Endometrial microvascular endothelial cells (primary cell): ENCODE data around the gene EPB42. TPM values are rescaled to one million over a fixed set of nuclear protein-coding genes. Genes with fewer than 3 reads are reported as not detected.

Source experiments
- in situ Hi-C: cut with HindIII; loops from 2 replicates; pipeline ENCODE4 v1.10.0; 2017; ENCODE audit warnings: low sequenced_read_pairs, low pct_unique_long_range_greater_than_20kb; ENCODE audit errors: inconsistent ontology term
- total RNA-seq: library from RNA; depleted of rRNA; stranded (reverse); fragments of >200 nt; gene quantifications from one replicate; pipeline ENCODE4 v1.2.3, GENCODE V29; 2015; ENCODE audit errors: inconsistent ontology term

EPB42 gene
- not detected for total RNA-seq

DNA sequence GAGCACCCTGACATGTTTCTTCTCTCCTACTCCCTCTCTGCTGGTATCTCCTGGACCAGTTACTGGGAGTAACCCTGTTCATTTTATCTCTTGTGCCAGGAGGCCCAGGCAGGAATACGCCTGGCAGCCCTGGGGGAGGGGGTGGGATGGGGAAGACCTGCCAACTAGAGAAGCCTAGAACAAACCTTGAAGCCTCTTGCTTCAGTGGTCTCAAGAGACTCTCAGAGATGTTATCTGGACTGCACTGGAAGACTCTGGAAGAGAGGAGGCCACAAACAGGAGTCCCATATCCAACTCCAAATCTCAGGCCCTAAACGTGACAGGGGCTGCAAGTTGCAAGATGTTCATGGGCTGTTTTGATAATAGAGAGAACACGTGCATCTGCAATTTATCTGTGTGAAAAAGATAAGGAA is at the start of gene EPB42:
Gene EPB42, minus strand, starts transcription at position 28 of the 413 bp plus-strand sequence. CDS start 193 bp downstream, outside the sequence.
- in situ Hi-C loops: no loop called here

DNA sequence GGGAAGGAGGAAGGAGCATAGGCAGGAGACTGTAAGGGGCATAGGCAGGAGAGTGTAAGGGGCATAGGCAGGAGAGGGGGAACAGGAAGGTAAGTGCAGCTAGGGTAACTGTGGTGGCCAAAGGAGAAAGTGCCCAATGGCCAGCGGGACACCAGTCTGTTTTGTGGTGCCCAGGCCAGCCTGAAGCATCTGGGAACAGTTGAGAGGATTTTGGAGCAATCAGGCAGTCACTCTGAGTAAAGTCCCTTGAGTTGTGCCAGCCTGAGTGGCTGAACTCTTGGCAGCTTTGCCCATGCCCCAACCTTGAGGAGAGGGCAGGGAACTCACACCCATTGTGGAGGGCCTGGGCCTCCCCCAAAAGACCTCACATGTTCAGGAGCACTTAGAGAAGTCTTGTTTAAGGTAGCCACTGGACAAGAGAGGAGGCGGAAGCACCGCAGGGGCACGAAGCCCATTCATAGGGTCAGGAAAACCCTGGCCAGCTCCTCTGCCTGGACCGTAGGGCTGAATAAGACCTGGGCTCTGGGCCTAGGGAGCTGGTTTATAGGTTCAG is 49.4 kb upstream of the EPB42 start:
- in situ Hi-C loops: no loop called here

DNA sequence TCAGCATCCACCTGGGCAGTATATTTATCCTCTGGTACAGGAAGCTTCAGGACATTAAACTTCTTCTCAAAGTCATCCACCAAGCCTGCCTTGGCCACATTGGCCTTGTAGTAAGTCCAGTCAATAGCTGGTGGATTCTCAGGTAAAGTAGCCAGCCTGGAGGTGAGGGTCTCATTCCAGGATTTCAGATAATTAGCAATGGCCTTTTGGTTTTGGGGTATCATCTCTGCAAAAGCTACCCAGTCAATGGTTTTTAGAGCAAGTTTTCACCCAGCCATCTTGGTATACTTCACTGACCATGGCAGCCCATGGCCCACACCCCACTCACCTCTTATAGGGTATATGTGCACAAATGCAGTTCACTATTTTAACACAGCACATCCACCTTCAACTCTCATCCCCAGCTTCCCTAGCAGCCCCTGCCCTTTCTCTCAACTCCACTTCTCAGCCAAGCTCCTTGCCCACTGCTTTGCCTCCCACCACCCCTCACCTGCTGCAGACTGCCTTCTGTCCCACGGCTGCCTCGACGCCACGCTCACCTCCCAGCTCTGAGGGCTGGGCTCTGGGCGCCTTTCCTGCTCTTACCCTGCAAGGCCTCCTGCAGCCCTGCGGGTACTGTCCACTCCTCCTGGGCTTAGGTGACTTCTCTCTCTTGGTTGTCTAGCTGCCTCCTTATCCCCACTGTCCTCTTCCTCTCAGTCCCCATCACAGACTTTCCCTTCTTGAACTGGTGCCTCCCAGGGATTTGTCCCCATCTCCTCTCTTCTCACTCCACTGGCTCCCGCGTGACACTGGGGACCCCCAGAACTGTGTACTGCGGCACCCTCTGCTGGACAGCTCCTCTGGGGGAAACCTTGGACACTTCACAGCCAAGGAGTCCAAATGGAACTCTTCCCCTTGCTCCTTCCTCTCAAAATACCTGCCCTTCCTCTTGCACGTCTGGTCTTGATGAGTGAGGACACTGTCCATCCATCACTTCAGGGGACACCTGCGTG is 47.6 kb upstream of the EPB42 start:
- in situ Hi-C loops: no loop called here

DNA sequence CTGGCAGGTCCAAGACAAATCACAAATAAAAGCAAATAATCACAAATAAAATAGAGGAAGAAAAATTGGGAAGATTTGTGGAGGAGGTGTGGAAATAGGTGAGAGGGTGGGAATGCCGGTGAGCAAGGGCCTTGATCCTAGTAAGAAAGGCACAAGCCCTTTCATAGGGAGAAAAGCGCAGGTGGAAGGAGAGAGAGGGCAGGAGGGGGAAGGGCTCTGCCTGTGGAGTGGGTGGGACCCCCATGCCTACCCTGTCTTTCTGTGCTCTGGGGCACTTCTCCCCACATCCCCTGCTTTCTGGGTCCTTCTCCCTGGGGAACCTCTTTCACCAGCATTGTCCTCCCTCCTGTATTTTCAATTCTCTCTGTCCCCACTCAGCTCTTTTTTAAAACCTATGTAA is 46.6 kb upstream of the EPB42 start:
- in situ Hi-C loops: no loop called here

DNA sequence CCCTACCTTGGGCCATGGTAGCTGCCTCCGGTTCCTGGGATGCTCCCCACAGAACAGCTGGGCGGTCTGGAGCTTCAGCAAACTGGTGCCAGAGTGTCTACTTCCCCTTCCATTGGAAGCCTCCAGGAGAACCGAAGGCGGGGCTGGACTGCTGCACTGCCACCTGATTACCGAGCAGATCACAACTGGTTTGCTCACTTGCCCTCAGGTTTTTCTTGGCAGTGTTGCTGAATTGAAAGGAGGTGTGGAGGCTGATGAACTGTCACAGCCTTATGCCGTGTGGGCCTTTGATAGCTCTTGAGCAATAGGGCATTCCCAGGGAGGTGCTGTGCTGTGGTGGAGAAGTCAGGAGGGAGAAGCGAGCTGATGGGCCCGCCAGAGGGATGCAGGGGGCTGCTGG is 46.0 kb upstream of the EPB42 start, which contains the start of gene TGM5:
Gene TGM5, minus strand, starts transcription at position 95 of the 400 bp plus-strand sequence. Its CDS starts 79 bp downstream, at position 16.
- in situ Hi-C loops: no loop called here

DNA sequence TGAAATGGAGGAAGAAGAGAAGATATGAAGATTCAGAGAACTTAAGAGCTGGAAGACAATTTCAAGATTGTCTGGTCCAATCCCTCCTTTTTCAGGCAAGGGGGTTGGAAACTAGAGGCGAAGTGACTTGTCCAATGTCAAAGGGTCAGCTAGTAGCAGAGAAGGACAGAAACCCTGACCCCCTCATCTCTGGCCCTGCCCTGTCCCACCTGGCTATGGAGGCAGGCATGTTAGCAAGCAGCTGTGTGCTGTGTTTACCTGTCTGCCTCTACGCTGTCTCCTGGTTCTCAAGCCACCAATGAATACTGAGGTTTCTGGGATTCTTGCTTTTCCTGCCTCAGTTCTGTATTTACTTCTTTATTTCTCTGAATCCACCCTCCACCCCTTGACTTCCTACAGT is 45.6 kb upstream of the EPB42 start:
- in situ Hi-C loops: no loop called here

DNA sequence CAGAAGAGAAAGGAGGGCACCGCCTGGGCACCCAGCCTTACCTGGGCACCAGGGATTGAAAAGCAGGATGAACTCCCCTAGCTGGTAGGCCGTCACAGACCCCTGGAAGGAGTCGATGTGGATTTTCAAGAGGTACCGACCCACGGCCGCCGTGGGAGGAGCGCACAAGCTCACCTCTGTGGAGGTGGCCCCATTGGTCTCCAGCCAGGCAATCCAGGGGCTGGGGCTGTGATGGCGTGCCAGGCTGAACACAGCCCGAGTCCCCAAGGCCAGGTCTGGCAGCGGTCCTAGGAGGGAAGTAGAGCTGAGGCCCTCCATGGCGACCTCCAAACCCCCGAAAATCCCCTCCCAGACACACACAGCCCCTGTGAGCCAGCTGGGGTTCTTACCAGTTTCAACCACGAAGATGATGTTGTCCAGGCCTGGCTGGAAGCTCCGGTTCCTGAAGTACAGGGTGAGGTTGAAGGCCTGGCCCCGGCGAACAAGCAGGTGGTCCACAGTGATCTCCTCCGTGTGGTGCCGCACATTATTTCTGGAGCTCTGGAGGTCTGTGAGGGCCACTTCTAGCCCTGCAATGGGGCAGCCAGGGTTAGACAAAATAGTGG is 39.3 kb upstream of the EPB42 start:
- in situ Hi-C loops: no loop called here

DNA sequence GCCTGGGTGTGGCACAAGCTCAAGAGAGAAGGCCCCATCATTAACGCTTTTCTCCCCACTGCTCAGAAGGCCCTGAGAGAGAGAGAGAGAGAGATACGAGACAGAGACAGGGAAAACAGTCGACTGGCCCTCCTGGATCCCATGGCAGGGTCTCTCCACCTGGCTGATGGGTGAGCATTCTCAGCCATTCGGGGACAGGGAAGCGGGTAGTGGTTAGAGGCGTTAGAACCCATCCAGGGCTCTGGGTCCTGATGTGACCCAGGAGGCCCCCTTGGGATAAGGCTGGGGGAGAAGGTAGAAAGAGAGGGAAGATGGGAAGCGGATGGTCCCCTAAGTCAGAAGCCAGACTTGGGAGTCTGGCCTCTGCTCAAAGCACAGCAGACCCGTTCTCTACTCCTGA is 38.0 kb upstream of the EPB42 start:
- in situ Hi-C loops: no loop called here

DNA sequence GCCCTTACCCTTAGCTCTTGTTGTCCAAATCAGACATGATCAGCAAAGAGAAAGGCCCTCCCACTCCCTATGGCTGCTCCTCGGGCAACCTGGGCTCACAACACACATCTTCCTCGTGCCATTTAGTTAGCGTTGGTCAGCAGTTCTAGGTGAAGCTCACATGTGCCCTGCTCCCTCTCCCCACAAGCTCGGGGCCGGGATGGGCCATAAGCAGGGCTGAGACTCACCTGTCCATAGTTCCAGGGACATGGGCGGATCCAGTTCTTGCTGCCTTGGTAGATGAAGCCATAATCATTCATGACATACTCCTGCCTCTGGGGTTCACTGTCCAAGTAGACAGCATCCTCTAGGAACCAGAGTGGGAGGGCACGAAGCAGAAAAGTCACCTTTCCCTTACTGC is 35.5 kb upstream of the EPB42 start:
- in situ Hi-C loops: no loop called here

DNA sequence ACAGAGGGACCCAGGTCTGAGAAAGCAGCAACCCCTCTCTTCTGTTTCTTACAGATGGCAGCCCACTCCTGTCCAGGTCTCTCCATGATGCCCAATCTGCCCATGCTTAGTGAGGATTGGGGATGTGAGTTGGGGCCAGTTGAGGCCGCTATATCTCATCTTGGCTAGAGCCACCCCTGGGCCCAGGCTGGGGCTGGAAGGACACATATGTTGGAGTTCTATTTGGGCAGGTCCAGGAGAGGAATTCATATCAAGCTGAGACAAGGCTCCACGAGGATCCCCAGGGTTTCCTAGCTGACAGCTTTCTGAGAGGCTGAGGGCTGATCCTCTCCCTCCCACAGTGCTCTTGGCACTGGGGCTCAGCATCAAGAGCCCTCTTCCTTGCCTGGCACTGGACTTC is 34.6 kb upstream of the EPB42 start:
- in situ Hi-C loops: no loop called here

DNA sequence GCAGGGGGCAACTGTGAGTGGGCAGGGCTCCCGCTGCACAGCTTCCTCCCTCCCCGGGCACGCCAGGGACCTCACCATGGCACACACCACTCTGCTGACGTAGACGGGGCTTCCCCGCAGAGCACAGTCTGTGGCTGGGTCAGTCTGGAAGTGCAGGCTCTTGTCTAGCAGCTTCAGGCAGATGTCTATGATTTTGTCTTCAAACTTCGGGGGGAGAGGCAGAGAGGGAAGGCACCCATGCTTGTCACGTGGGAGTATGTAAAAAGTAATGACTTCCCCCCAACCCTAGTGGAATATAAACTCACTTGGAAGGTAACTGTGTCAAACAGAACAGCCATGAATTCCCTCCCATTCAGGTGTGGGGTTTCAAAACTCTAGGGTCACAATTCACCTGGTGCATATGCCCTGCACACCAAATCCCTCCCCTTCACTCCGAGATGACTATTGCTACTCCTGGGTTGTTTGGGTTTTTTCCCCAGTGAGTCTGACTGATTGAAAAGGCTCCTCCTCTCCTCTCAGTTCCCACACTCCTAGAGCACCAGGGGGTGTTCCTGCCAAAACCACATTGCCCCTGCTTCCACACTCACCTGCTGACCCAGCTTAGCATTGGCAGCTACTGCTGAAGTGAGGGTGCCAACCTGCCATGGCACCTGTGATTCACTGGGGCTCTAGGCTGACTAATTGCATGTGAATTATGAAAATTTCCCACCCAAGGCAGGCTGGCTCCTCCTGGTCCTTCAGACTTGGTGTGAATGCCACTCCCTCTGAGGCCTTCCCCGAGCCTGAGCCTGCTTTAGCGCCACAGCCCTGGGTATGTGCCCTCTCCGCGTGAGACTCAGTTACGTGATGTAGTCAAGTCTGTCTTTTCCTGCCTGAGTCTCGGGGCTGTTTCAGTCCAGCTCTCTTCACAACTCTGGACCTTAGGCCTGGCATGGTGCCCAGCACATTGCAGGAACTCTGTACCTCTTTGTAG is 32.9 kb upstream of the EPB42 start:
- in situ Hi-C loops: no loop called here

DNA sequence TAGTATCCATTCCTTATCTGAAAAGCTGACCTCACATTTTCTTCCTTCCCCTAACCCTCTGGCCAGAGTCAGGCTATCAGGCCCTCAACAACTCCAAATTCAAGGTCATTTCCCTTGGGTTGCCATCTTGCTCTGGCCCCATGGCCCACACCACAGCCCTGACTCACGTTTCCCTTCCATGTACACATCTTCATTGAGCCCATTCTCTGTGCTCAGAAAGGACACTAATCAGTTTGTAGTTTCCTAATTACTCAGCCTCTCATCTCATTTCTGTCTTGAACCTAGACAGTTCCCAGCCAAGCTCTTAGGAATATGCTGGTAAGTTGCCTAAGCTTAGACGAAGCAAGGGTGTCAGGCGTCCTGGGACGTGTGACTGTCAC is 31.0 kb upstream of the EPB42 start:
- in situ Hi-C loops: no loop called here

DNA sequence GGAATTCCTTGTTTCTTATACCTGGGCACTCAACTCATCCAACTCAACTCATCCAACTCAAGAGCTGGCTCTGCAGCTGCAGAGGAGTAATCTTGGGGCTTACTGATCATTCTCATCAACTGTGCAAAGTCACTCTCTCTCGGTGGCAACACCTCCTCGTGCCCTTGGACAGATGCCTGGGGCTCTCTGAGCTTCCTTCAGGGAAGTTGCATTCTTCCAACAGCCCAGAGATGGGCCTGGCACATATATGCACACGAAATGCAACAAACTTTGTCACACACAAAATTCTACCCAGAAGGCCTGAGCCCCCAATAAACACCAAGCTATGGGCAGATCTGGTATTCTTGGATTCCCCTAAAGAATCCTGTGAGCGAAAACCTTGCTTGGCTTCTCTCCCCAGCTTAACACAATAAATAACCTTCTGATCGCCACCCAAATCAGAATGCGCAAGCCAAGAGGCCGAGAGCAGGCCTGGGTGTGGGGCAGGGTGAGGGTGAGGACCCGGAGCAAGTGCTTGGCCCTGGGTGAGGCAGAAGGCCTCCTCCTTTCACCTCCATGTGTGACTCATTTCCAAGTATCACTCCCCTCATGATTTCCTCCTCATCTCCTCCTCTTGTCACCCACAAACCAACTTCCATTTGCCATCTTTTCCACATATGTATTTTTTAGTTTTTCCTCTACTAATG is 30.5 kb upstream of the EPB42 start:
- in situ Hi-C loops: no loop called here

DNA sequence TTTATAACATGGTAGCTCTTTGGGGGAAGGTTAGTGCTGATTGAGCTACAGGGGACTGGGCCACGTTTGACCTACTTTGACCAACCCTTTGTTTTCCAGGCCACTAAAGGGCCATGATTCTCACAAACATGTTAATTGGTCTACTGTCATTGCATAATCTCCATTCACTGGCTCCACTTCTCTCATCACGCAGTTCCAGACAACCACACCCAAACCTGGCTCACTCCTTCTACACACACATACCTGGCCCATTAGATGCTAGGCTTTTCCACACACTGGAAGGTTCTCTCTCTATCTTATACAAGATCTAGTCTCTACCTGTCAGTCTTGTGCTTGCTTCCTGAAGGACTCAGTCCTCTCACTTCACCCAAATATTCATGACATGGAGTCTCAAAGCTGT is 30.0 kb upstream of the EPB42 start:
- in situ Hi-C loops: no loop called here

DNA sequence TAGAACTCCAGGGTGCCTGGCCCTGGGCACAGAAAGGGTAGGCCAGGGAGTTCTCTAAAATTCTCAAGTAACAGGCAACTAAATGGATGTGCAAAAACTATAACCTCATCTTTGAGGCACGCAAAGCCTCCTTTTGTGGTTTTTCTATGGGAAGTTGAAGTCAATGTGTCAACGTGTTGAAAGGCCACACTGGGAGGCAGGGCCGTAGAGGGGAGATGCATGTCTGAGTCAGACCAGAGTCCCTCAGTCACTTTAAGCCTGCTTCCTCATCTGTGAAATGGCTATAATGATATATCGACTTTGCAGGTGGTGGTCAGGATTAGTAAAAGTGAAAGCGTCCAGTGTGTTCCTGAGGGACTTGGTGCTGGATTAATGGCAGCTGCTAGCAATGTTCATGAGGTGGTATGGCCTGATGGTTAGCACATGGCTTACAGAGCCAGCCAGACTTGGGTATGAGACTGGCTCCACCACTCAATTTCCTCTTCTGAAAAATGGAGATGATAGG is 28.9 kb upstream of the EPB42 start:
- in situ Hi-C loops: no loop called here

DNA sequence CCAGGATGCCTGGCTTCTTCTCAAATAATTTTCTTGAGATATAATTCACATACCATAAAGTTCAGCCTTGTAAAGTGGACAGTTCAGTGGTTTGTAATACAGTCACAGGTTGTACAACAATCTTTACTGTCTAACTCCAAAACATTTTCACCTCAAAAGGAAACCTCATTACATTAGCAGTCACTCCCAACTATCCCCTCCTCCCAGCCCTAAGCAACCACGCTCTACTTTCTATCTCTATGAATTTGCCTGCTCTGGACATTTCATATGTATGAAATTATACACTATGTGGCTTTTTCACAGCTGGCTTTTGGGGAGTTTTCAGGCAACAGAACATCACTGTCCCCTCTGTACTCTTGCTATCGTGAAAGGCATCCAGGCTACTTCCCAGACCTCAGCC is 28.4 kb upstream of the EPB42 start:
- in situ Hi-C loops: no loop called here

DNA sequence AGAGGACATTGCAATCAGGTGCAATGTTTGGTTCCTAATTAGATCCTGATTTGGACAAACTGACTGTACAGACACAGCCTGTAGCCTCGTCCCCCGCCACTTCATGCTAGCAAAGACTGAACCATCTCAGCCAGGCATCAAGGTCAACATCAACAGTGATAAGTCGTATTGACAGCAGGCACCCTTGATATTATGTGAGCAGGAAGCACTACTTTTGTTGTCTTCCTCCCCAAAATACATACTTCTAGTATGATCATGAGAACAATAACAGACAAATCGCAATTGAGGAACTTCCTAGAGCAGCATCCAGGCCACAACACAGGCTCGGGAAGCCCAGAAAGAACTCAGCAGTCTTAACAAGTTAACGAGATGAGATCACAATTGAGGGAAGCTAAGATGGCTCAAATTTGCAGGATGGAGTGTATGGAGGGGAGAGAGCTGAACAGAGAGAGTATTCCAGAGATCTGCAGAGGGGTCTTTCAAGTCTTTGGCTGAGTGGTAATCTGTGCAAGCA is 25.5 kb upstream of the EPB42 start:
- in situ Hi-C loops: no loop called here

DNA sequence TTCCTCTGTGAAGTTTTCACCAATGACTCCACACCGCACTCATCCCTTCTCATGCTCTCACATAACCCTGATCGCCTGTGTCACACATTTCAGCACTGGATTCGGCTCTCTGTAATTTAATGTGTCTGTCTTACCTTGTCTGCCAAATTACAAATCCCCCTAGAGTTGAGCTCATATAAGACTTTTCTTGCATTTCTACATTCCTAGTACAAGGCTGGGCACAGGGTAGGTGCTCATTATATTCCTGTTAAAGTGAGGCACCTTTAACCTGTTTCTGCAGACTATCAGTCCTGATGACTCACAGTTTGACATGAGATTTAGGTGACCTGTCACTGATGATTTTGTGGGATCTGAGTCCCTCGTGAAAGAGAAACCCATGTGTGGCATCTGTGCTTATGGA is 23.3 kb upstream of the EPB42 start:
- in situ Hi-C loops: no loop called here
